ENCODE results near the gene TRIM32. TPM values are rescaled to one million over a fixed set of nuclear protein-coding genes. Genes with fewer than 3 reads are reported as not detected.

The TRIM32 gene
- total RNA-seq, 2 donors from 2014 or later: 19.6 to 33.3 TPM

- ATAC-seq (ENCODE audit: insufficient number of reproducible peaks, low FRiP score, low read depth): no peak
- Histone ChIP-seq H3K27ac (no peak overlapping the region), H3K27me3 (replicated peaks; ENCODE audit: insufficient read depth) (no peaks in the 10 kb centered on the region), H3K9me3 (no peaks in the 10 kb centered on the region), H3K4me3 (no peak overlapping the region), H3K36me3 (no peaks in the 10 kb centered on the region), H3K4me1 (ENCODE audit: control insufficient read depth in 1 of 2, low read depth in 2 of 2) (no peaks in the 10 kb centered on the region)
- TF ChIP-seq CTCF (IDR thresholded peaks at IDR 0.05): no peak
- no peak for DNase-seq (ENCODE audit: low spot score)
Measured at GRCh38 chr9:116721944-116722343, 34.8 kb downstream of the TRIM32 start.

- ATAC-seq (ENCODE audit: insufficient number of reproducible peaks, low FRiP score, low read depth) (no peak), DNase-seq (ENCODE audit: low spot score) (no peak)
- H3K36me3 ChIP-seq: no peaks in the 10 kb centered on the region
- no peak overlapping the region for H3K4me3 ChIP-seq
- TF ChIP-seq CTCF (IDR thresholded peaks at IDR 0.05): no peak
- no peaks in the 10 kb centered on the region for H3K4me1 ChIP-seq (ENCODE audit: control insufficient read depth in 1 of 2, low read depth in 2 of 2)
- no peaks in the 10 kb centered on the region for H3K27me3 ChIP-seq (replicated peaks; ENCODE audit: insufficient read depth)
- no peak overlapping the region for H3K27ac ChIP-seq
- no peaks in the 10 kb centered on the region for H3K9me3 ChIP-seq
Measured at GRCh38 chr9:116724123-116724522, 37.0 kb downstream of the TRIM32 start.

- H3K4me3 ChIP-seq: no peak overlapping the region
- ATAC-seq (ENCODE audit: insufficient number of reproducible peaks, low FRiP score, low read depth) (no peak), DNase-seq (ENCODE audit: low spot score) (no peak)
- H3K27me3 ChIP-seq (replicated peaks; ENCODE audit: insufficient read depth): no peaks in the 10 kb centered on the region
- no peaks in the 10 kb centered on the region for H3K4me1 ChIP-seq (ENCODE audit: control insufficient read depth in 1 of 2, low read depth in 2 of 2)
- no peak for TF ChIP-seq CTCF (IDR thresholded peaks at IDR 0.05)
- H3K27ac ChIP-seq: no peak overlapping the region
- H3K9me3 ChIP-seq: no peaks in the 10 kb centered on the region
- H3K36me3 ChIP-seq: no peaks in the 10 kb centered on the region
Measured at GRCh38 chr9:116726602-116727001, 39.5 kb downstream of the TRIM32 start.

GRCh38 chr9:116733010-116733641 lies 46.0 kb downstream of the TRIM32 start:
- Histone ChIP-seq H3K27ac (no peak overlapping the region), H3K36me3 (no peaks in the 10 kb centered on the region), H3K4me3 (no peak overlapping the region), H3K9me3 (no peaks in the 10 kb centered on the region), H3K27me3 (replicated peaks; ENCODE audit: insufficient read depth) (no peaks in the 10 kb centered on the region), H3K4me1 (ENCODE audit: control insufficient read depth in 1 of 2, low read depth in 2 of 2) (peaks cover 0 to 3% of the 10 kb centered on the region in 2 donors)
- TF ChIP-seq CTCF (IDR thresholded peaks at IDR 0.05): no peak
- ATAC-seq (ENCODE audit: insufficient number of reproducible peaks, low FRiP score, low read depth): no peak
- DNase-seq (ENCODE audit: low spot score): no peak

GRCh38 chr9:116736399-116737151 lies 49.5 kb downstream of the TRIM32 start:
- TF ChIP-seq CTCF (IDR thresholded peaks at IDR 0.05): no peak
- Histone ChIP-seq H3K4me3 (no peak overlapping the region), H3K9me3 (no peaks in the 10 kb centered on the region), H3K27me3 (replicated peaks; ENCODE audit: insufficient read depth) (no peaks in the 10 kb centered on the region), H3K36me3 (no peaks in the 10 kb centered on the region), H3K27ac (no peak overlapping the region), H3K4me1 (ENCODE audit: control insufficient read depth in 1 of 2, low read depth in 2 of 2) (peaks cover 0 to 3% of the 10 kb centered on the region in 2 donors)
- DNase-seq (ENCODE audit: low spot score) (no peak), ATAC-seq (ENCODE audit: insufficient number of reproducible peaks, low FRiP score, low read depth) (no peak)

Measured in thoracic aorta (tissue), 2 donors.